SHP77 treated with DMSO at 0.1 percent for 48 hours (cell line): ENCODE measurements around the gene GPRC5B.
A peak's percentile ranks its signal among the peaks of the same experiment; 100 is the strongest.

Experiments used
- DNase-seq: peaks from one replicate; lab custom pipeline; 2025; lab: John Stamatoyannopoulos, UW

Gene GPRC5B

DNA sequence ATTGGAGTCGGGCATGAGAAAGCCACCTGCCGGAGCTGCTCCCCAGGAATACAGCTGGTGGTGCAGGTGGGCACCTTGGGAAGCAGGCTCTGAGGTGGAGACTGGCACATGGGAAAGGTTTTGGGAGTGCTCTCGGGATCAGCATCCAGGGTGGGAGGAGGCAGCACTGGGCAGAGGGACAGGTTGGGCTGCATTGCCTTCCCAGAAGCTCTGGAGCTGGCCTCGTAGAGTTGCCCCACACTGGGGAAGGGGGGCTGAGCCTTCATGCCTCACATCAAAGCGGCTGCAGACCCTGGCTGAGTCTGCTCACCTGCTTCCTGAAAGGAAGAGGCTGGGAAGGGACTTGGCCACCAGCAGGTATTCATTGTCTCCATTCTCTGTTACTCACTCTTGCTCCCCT lies 13.5 kb upstream of the GPRC5B start:
- no peak for DNase-seq

- DNase-seq = no peak
These were observed 12.3 kb upstream of the GPRC5B start for GRCh38 chr16:19896951-19897350.

- DNase-seq = no peak
These were observed 9.9 kb upstream of the GPRC5B start for GRCh38 chr16:19894586-19894985.

DNA sequence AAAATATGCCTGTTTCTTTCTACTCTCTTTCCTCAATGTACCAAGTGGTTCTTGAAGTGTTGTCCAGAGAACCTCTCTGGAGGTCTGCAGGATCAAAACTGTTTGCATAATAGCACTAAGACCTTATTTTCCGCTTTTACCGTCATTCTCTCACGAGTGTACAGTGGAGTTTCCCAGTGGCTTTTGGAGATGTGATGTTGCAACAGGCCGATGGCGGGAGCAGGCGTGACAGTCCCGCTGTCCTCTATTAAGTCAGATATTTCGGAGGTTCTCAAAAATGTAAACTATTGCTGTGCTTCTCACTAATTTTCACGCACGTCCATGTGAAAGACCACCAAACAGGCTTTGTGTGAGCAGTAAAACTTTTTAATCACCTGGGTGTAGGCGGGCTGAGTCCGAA lies 8.3 kb upstream of the GPRC5B start:
- DNase-seq = no peak

DNA sequence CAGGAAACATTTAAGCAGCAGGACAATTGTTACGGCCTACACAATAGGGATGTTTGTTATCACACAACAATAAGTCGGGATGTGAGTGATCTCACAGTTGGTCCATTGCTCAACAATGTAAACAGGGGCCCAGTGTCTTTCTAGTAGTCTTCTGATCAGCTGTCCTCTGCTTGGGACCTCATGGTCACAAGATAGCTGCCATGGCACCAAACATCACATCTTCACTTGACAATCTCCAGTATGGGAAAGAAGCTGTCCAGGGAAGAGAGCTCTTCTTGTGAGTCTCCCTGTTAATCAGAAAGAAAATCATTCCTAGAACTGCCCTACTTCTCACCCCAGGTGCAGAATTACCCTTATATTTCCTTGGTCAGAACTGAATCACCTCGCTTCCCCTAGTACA lies 6.3 kb upstream of the GPRC5B start:
- no peak for DNase-seq

GRCh38 chr16:19888834-19889233 lies 4.2 kb upstream of the GPRC5B start:
- DNase-seq = no peak

DNA sequence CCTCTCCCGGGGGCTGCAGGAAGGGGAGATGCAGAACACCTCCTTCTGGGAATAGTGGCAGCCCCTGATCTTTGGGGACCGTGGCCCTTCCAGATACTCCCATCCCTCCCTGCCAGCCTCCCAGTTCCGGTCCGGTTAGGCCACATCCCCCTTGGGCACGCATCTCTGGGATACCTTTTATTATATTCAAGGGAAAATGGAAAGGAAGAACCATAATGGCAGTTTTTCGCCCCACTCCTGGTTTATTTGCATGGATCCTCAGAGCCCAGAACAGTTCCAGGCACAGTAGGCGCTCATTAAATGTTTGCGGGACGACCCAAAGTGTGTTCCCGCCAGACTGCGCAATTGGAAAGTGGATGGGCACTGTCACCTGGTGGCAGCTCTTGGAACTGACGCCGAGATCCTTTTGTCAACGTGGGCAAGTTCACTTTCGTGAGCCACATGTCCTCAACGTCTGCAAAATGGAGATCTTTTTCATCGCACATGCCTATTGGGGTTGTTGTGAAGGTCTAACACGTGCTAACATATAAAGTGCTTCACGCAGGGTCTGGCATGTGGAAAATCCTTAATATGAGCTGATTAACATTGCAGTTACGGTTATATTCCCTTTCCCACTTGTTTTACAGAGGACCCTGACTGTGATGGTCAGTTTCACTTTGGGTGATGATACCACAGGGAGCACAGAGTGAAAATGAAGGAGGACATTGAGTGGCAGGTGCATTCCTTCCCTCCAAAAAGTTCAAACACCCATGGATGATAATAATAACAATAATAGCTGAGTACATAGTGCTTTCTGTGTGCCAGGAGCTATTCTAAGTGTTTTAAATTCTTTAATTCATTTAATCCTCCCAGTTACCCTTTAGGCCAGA lies 1.7 kb upstream of the GPRC5B start:
- DNase-seq = peak; percentile 18

DNA sequence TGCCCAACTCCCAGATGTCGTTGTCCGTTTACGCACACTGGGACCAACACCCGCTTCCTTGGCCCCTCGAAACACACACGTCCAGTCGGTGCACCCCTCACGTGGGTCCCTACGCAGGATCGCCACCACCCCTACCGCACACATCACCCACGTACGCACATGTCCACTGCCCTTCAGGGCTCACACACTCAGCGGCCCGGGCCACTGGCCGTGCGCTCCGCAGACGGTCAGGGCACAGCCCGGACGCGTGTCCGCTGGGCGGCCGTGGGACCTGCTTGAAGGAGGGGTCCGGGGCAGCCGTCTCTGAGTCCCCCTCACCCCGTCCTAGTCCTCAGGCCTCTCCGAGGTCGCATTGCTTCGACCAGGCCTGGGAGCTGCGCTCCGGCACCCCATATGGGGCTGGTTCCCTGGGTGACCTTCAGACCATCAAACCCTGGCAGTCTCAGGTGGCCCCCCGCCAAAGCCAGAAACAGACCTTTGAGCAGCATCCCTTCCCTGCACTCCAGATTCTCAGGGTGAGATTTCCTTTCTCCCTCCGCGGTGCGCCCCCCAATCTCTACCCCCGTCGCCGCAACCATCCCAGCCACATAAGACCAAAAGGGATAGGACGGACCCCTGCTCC lies 914 bp upstream of the GPRC5B start:
- DNase-seq = no peak

GRCh38 chr16:19883966-19884485 lies 622 bp downstream of the GPRC5B start:
- no peak for DNase-seq

GRCh38 chr16:19883296-19883965 lies 1.2 kb downstream of the GPRC5B start:
- DNase-seq = no peak

DNA sequence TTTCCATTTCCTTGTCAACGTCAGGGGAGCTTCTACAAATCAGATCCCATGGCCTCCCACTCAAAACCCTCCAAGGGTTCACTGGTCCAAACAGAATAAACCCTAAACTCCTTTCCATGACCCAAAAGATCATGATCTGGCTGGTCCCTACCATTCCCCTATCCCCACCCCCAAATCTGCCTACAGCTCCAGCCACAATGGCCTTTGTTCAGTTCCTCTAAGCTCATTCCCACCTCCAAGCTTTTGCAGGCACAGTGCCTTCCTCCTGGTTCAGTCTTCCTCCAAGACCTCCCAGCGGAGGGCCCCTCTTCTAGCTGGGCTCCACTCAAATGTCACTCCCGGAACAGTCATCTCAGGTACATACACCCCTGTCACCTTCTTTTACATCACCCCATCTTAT lies 2.0 kb downstream of the GPRC5B start:
- DNase-seq = no peak

GRCh38 chr16:19882186-19882585 lies 2.5 kb downstream of the GPRC5B start:
- no peak for DNase-seq

DNA sequence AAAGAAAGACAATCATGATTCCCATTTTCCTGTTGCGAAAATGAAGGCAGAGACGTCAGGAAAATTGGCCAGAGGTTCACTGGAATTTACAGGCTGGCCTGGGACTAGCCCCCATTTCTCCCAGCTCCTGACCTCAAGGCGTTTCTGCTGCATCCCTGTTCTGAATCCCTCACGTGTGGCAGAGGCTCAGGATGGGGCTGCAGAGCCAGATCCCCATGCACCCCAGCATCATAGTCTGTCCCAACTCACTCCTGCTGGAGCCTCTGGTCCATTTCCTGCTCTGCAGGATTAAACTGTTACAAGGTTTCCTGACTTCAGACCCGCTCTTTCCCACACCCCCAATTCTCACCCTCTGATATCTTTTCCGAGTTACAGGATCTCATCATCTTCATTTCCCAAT lies 2.9 kb downstream of the GPRC5B start:
- no peak for DNase-seq

- DNase-seq = no peak
These were observed 3.6 kb downstream of the GPRC5B start for GRCh38 chr16:19881028-19881427.

- no peak for DNase-seq
These were observed 5.3 kb downstream of the GPRC5B start for GRCh38 chr16:19879241-19879792.

- DNase-seq = no peak
These were observed 5.9 kb downstream of the GPRC5B start for GRCh38 chr16:19878757-19879156.

DNA sequence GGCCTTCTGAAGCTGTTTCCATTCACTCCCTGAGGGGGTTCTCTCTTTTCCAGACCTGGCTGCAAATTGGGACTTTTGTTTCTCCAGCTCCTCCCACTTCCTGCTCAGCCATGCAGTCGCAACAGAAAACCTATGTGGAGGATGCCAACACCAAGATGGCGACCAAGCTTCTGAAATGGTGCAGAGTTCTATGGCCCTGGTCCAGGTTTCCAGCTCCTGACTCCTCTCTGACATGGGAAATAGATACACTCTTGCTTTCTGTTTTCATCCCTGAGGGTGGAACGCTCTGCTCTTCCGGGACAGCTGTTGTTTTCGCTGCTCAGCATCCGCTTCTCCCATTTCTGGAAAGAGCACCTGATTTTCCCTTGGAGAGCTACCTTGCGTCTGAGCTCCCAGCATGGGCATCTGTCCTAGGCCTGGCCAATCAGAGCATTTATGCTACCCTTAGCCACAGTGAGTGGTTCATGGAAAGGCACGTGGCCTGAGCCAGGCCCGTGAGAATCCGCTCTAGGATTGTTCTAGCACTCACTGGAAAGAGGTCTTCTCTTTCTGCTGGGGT lies 8.1 kb downstream of the GPRC5B start:
- no peak for DNase-seq

GRCh38 chr16:19875900-19876299 lies 8.7 kb downstream of the GPRC5B start:
- no peak for DNase-seq

DNA sequence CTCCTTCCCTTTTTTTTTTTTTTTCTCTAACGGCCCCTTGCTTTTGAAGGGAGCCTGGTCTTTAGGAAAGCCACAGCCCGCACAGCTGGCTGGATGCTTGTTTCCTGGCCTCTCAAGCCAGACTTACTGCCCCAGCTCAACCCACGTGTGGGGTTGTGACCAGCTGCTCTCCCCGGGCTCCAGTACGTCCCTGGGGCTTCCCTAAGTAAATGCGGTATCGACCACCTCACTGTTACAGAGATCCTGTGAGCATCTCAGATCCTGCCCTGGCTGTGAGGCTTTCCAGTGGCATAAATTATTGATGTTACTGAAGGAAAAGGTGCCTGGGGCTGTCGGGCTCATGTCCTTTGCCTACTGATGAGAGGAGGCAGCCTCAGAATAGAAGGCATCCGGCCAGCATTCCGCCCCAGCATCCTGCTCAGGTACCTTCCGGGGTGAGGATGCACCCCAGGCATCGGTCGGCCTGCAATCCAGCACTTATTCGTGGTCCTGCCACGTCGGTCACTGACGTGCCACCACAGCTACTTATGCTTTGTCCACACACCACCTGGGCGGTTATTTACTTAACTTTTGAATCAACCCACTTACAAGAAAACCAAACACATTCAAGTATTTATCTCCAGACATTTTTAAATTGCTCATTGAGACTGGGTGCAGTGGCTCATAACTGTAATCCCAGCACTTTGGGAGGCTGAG lies 9.6 kb downstream of the GPRC5B start:
- no peak for DNase-seq

DNA sequence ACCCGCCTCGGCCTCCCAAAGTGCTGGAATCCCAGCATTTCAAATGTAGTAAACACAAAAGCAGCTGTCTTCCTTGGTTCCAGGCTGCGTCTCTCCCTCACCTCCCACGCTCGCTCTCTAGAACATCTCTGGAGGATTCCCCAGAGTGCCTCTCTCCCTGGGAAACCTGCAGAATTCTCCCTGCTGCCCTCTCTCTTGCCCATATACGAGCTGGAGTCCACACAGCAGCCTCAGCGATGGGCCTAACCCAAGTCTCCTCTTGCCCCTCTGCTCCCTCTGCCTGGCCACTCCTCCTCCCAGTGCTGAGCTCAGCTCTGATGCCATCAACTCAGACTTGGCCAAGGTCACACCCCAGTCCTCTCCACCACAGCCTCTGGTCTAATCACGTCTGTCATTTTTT lies 10.6 kb downstream of the GPRC5B start:
- no peak for DNase-seq

- DNase-seq = no peak
These were observed 11.7 kb downstream of the GPRC5B start for GRCh38 chr16:19872935-19873334.
